Body of pancreas (tissue), 4 donors: ENCODE data around the gene HSH2D. TPM values are rescaled to one million over a fixed set of nuclear protein-coding genes. Genes with fewer than 3 reads are reported as not detected.
"Not testable (repeated sequence)": the region's sequence is repeated elsewhere in the genome, so short reads cannot be mapped to it uniquely, and the experiment has no call there.

Experiments
- ATAC-seq: fragments of 150-250 bp; one replicate; pipeline ENCODE4 v1.9.1; 2016
- DNase-seq, 4 donors: peaks; one replicate each; pipeline ENCODE4 v3.0.0-alpha.2; 2019
- H3K27ac ChIP-seq, 4 donors: fragments of 200-600 bp; sonication (generic); 1 replicate in 3 of 4; 2 replicates in 1 of 4; pipeline versions ENCODE4 v1.5.1 to v1.6.1; 2016 to 2019; ENCODE audit warnings: mild to moderate bottlenecking in 1 of 4, mixed read lengths in 1 of 4, moderate library complexity in 1 of 4
- H3K27me3 ChIP-seq, 2 donors: fragments of 200-600 bp; sonication (generic); one replicate each; pipeline ENCODE4 v1.6.0; 2016; ENCODE audit warnings: mild to moderate bottlenecking in 1 of 2
- H3K36me3 ChIP-seq, 2 donors: fragments of 200-600 bp; sonication (generic); replicated peaks in 1 of 2; 2 replicates each; pipeline ENCODE4 v1.5.1; 2016; ENCODE audit warnings: low read depth in 2 of 2; ENCODE audit not compliant: insufficient read depth in 1 of 2
- H3K4me1 ChIP-seq: fragments of 200-600 bp; sonication (generic); one replicate; pipeline ENCODE4 v1.6.0; 2016
- H3K4me3 ChIP-seq, 2 donors: fragments of 200-600 bp; sonication (generic); 1 replicate in 1 of 2; 2 replicates in 1 of 2; pipeline ENCODE4 v1.5.1; 2016 to 2019
- H3K9me3 ChIP-seq, 3 donors: fragments of 200-600 bp; sonication (generic); 1 replicate in 2 of 3; 2 replicates in 1 of 3; pipeline ENCODE4 v1.5.1; 2016
- POLR2A ChIP-seq, 3 donors: fragments of 450-650 bp; IDR thresholded peaks; one replicate each; pipeline ENCODE4 v1.6.1; 2016; ENCODE audit warnings: antibody characterized with exemption in 3 of 3, mild to moderate bottlenecking in 2 of 3
- WGBS, 2 donors: methylation state at CpG; one replicate each; pipeline ENCODE4 v1.1.5; 2017; 5-methylcytosine and 5-hydroxymethylcytosine counted together
- intact Hi-C: fragments of 100-400 bp; cut with DNase I; formaldehyde crosslinking; loops from one replicate; pipeline ENCODE4 v1.15.1; 2023
- total RNA-seq, 2 donors: library from RNA; depleted of rRNA; stranded (reverse); fragments of >200 nt; gene quantifications; one replicate each; pipeline ENCODE4 v1.1.0, GENCODE V29; 2016
- TF ChIP-seq, protein P1 (sequence below), 7 experiments: fragments of 450-650 bp in 4 of 7; fragments of 200-600 bp in 3 of 7; sonication (generic) in 3 of 7; IDR thresholded peaks; one replicate each; pipeline ENCODE4 v1.5.1; 2016 to 2019; ENCODE audit warnings: antibody characterized with exemption in 7 of 7

The HSH2D gene
- total RNA-seq, 2 donors from 2014 or later: 3.6 to 9.6 TPM

DNA sequence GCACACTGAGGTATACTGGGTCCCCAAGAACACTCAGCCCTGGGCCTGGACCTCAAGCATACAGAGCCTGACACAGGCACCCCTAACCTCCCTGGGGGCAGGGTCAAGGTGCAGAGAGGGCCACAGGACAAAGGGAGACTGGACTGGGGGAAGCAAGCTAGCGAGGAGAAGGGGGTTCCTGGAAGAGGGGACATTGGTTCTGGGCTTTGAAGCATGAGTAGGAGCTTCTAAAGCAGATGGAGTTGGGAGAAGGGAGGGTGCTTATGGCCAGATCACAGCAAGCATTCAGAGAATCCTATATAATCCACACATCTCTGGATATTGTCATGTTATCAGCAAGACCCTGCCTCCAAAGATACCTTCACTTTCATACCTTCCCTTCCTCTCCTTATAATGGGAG is 26.6 kb downstream of the HSH2D start:
- intact Hi-C loops: no loop called here
- no peaks in the 10 kb centered on the region for H3K9me3 ChIP-seq
- no peak overlapping the region for H3K4me3 ChIP-seq
- no peak overlapping the region for H3K27ac ChIP-seq
- no peaks in the 10 kb centered on the region for H3K36me3 ChIP-seq
- no peaks in the 10 kb centered on the region for H3K27me3 ChIP-seq
- WGBS, 2 donors: 78 to 100% methylated on average over 1 of the region's 1 CpG
- ATAC-seq: no peak
- TF ChIP-seq POLR2A (IDR thresholded peaks at IDR 0.05): no peak
- TF ChIP-seq, protein P1, sequence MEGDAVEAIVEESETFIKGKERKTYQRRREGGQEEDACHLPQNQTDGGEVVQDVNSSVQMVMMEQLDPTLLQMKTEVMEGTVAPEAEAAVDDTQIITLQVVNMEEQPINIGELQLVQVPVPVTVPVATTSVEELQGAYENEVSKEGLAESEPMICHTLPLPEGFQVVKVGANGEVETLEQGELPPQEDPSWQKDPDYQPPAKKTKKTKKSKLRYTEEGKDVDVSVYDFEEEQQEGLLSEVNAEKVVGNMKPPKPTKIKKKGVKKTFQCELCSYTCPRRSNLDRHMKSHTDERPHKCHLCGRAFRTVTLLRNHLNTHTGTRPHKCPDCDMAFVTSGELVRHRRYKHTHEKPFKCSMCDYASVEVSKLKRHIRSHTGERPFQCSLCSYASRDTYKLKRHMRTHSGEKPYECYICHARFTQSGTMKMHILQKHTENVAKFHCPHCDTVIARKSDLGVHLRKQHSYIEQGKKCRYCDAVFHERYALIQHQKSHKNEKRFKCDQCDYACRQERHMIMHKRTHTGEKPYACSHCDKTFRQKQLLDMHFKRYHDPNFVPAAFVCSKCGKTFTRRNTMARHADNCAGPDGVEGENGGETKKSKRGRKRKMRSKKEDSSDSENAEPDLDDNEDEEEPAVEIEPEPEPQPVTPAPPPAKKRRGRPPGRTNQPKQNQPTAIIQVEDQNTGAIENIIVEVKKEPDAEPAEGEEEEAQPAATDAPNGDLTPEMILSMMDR (IDR thresholded peaks at IDR 0.05): no peak
- DNase-seq: no peak
- H3K4me1 ChIP-seq: no peaks in the 10 kb centered on the region

DNA sequence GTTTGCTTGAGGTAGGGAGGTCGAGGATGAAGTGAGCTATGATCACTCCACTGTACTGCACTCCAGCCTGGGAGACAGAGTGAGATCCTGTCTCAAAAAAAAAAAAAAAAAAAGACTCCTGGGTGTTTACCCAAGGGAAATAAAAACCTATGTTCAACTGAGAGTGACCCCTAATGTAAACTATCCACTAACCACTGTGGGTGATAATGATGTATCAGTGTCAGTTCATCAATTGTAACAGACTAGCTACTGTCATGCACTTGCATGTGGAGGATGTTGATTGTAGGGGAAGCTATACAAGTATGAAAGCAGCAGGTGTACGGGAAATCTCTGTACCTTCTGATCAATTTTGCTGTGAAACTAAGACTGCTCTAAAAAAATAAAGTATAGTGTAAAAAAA is 32.5 kb downstream of the HSH2D start:
- DNase-seq (no peak), ATAC-seq (no peak)
- TF ChIP-seq, protein P1 (IDR thresholded peaks at IDR 0.05): no peak
- TF ChIP-seq POLR2A (IDR thresholded peaks at IDR 0.05): no peak
- H3K4me3 ChIP-seq: no peak overlapping the region
- H3K27me3 ChIP-seq: no peaks in the 10 kb centered on the region
- whole genome bisulfite sequencing, 2 donors: 47 to 58% methylated on average over 2 of the region's 2 CpGs
- no peak overlapping the region for H3K27ac ChIP-seq
- no peaks in the 10 kb centered on the region for H3K36me3 ChIP-seq
- H3K9me3 ChIP-seq: no peaks in the 10 kb centered on the region
- H3K4me1 ChIP-seq: no peaks in the 10 kb centered on the region
- intact Hi-C loops: no loop called here

DNA sequence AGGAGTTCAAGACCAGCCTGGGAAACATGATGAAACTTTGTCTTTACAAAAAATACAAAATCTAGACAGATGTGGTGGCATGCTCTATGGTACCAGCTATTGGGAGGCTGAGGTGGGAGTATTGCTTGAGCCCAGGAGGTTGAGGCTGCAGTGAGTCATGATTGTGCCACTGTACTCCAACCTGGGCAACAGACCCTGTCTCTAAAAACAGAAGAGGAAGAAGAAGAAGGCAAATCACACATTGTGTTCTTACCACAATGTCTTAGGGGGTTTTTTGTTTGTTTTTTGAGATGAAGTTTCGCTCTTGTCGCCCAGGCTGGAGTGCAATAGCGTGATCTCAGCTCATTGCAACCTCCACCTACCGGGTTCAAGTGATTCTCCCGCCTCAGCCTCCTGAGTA is 35.4 kb downstream of the HSH2D start:
- H3K4me1 ChIP-seq, H3K4me3 ChIP-seq, H3K27ac ChIP-seq, H3K9me3 ChIP-seq, H3K36me3 ChIP-seq, H3K27me3 ChIP-seq, DNase-seq, ATAC-seq: not testable (repeated sequence)
- 66 to 79% methylated on average over 5 of the region's 5 CpGs for WGBS, 2 donors
- intact Hi-C loops: loop anchor here (2.0 kb wide), 1 partner anchor 138 kb away; no protein-coding TSS in a partner anchor

DNA sequence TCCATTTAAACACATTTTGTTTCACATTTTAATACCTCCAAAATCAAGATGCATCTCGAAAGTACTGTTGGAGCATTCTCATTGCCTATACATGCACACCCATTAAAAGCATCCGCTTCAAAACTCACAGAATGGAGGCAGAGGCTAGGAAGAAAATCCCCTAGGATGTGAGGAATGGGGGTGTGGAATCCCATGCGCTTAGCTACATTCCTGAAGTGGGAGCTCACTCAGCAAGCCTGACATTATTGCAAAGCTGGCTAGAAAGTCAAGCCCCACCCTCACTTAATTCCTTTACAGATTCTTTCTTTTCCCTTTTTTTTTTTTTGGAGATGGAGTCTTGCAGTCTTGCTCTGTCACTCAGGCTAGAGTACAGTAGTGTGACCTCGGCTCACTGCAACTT is 37.1 kb downstream of the HSH2D start:
- DNase-seq: no peak
- no peak for ATAC-seq
- TF ChIP-seq POLR2A (IDR thresholded peaks at IDR 0.05): no peak
- TF ChIP-seq, protein P1 (IDR thresholded peaks at IDR 0.05): no peak
- H3K36me3 ChIP-seq: no peaks in the 10 kb centered on the region
- no peaks in the 10 kb centered on the region for H3K9me3 ChIP-seq
- 32 to 45% methylated on average over 4 of the region's 4 CpGs for WGBS, 2 donors
- no peak overlapping the region for H3K4me3 ChIP-seq
- no peak overlapping the region for H3K27ac ChIP-seq
- H3K4me1 ChIP-seq: peaks cover 12% of the 10 kb centered on the region
- intact Hi-C loops: loop anchor here (5.0 kb wide), 1 partner anchor 548 kb away; no protein-coding TSS in a partner anchor
- no peaks in the 10 kb centered on the region for H3K27me3 ChIP-seq

DNA sequence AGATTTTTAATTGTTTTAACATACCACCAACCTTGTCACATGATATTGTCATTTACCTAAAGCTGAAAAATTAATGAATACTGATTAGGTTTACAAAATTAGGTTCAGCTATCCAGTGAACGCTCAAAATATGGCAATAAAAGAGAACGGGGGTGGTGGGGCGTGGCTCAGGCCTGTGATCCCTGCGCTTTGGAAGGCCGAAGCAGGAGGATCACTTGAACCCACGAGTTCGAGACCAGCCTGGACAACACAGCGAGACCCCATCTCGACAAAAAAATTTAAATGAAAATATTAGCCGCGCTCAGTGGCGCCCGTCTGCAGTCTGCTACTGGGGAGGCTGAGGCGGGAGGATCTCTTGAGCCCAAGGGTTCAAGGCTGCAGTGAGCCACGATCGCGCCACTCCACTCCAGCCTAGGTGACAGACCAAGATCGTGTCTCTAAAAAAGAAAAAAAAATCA is 41.2 kb downstream of the HSH2D start:
- TF ChIP-seq POLR2A (IDR thresholded peaks at IDR 0.05): no peak
- TF ChIP-seq, protein P1 (IDR thresholded peaks at IDR 0.05): no peak
- no peaks in the 10 kb centered on the region for H3K9me3 ChIP-seq
- intact Hi-C loops: loop anchor here (5.0 kb wide), 1 partner anchor 552 kb away; no protein-coding TSS in a partner anchor
- H3K4me1 ChIP-seq: peaks cover 29% of the 10 kb centered on the region
- peak overlapping the region in 3 of 4 donors; percentile 51 to 80 (median 56) for H3K27ac ChIP-seq
- H3K36me3 ChIP-seq: peaks cover 0 to 2% of the 10 kb centered on the region in 2 donors
- peak overlapping the region in 1 of 2 donors; percentile 28 for H3K4me3 ChIP-seq
- WGBS, 2 donors: 35 to 36% methylated on average over 18 of the region's 18 CpGs
- DNase-seq (peak in 1 of 4 donors; percentile 22), ATAC-seq (no peak)
- no peaks in the 10 kb centered on the region for H3K27me3 ChIP-seq
